GM18873 (cell line): Measurements from ENCODE around the gene CLEC17A.
"Not testable (repeated sequence)": the region's sequence is repeated elsewhere in the genome, so short reads cannot be mapped to it uniquely, and the experiment has no call there.

ENCODE experiments used
- ATAC-seq: cut with Tn5 transposase; IDR thresholded peaks from one replicate; pipeline ENCODE4 v1.9.1; 2021; ENCODE audit warnings: mild to moderate bottlenecking, moderate library complexity, moderate number of reproducible peaks; ENCODE audit not compliant: unreplicated experiment, low FRiP score

CLEC17A gene, protein sequence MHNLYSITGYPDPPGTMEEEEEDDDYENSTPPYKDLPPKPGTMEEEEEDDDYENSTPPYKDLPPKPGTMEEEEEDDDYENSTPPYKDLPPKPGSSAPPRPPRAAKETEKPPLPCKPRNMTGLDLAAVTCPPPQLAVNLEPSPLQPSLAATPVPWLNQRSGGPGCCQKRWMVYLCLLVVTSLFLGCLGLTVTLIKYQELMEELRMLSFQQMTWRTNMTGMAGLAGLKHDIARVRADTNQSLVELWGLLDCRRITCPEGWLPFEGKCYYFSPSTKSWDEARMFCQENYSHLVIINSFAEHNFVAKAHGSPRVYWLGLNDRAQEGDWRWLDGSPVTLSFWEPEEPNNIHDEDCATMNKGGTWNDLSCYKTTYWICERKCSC

DNA sequence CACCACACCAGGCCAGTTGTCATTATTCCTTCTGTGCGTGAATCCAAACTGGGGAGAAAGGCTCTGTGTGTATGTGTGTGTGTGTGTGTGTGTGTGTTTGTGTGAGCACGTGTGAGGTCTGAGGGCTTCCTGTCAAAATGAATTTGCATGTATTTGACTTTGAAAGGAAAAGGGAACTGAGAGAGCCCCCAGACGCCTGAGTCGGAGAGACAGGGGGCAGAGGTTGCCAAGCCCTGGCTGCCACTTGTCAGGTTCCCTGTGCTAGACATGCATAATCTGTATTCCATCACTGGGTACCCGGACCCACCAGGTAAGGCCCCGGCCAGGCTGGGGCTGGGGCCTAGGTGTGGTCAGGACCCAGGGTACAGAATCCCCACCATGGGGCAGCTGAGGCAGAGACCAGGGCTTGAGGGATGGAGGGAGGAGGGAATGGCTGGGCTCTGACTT, at the start of gene CLEC17A:
Gene CLEC17A (plus strand): TSS at position 191 of the 447 bp plus-strand sequence. CDS start 77 bp downstream, at position 268.
- no peak for ATAC-seq

DNA sequence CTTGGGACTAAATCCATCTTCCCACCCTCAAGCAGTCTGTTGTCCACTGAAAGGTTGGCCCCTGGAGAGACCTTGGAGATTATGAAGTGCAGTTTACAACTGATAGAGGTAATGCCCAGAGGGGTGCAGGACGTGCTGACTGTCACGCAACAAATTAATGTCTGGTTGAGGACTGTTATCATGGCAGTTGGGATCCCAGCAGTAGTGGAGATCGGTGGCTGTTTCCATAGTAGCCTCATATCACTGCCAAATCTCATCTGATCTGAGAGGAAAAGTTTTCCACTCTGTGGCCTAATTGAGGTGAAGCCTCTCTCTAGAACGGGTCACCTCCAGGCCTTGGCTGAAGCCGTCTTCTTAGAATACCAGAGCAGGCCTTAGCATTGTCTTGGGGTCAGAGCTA, 49.4 kb upstream of the CLEC17A start:
- no peak for ATAC-seq

DNA sequence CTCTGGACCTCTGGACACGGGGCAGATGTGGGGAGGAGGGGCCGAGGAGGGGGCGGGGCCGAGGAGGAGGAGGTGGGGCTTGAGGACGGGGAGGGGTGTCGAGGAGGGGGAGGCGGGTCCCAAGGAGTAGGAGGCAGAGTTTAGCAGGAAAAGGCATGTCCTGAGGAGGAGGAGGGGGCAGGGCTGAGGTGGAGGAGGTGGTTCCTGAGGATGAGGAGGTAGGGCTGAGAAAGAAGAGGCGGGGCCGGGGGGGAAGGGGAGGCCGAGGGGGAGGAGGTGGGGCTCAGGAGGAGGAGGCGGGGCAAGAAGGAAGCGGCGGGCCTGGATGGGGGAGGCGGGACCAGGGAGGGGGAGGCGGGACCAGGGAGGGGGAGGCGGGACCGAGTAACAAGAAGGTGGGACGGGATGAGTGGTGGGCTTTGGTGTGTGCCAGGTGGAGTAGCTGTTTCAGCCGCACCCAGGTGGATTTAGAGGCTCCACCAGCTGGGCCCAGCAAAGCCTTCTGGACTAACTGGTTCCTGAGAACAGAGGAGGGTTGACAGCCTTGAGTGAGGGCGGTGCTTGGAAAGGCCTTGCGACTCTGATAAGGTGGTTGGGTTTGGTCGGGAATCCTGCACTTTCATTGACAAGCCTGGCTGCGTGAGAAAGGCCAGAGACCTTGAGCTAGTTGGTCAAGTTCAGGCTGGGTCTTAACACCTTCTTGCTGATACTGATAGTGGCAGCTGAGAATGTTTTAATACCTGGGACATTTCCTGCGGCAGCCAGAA, 45.8 kb upstream of the CLEC17A start:
- no peak for ATAC-seq

DNA sequence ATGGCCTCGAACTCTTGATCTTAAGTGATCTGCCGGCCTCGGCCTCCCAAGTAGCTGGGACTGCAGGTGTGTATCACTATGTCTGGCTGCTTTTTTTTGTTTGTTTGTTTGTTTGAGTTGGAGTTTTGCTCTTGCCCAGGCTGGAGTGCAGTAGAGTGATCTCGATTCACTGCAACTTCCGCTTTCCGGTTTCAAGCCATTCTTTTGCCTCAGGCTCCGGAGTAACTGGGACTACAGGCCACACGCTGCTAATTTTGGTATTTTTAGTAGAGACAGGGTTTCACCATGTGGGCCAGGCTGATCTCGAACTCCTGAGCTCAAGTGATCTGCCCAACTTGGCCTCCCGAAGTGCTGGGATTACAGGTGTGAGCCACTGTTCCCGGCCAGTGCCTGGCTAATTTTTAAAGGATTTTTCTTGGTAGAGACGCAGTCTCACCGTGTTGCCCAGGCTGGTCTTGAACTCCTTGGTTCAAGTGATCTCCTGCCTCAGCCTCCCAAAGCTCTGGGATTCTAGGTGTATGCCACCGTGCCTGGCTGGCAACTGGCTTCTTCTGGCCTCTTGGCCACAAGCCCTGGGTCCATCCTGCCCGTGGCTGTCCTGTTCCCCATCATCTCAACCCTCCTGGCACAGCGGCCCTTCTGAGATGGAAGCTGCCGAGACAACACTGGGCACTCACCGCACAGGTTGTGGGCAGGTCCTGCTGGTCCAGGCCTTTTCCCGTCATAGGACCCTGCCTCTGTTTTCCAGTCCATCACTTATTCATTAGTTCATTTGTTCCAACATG, 42.0 kb upstream of the CLEC17A start:
- no peak for ATAC-seq

DNA sequence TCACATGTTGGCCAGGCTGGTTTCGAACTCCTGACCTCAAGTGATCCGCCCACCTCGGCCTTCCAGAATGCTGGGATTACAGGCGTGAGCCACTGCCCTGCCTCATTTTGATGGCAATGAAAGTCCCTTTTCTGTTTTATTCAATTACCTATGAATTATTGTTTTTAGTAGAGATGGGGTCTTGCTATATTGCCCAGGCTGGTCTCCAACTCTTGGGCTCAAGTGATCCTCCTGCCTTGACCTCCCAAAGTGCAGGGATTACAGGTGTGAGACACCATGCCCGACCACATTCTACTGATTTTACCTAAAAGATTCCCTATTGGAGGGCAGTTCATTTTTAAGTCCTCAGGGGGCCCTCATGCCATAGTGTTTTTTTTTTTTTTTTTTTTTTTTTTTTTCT, 40.9 kb upstream of the CLEC17A start:
- not testable (repeated sequence) for ATAC-seq

DNA sequence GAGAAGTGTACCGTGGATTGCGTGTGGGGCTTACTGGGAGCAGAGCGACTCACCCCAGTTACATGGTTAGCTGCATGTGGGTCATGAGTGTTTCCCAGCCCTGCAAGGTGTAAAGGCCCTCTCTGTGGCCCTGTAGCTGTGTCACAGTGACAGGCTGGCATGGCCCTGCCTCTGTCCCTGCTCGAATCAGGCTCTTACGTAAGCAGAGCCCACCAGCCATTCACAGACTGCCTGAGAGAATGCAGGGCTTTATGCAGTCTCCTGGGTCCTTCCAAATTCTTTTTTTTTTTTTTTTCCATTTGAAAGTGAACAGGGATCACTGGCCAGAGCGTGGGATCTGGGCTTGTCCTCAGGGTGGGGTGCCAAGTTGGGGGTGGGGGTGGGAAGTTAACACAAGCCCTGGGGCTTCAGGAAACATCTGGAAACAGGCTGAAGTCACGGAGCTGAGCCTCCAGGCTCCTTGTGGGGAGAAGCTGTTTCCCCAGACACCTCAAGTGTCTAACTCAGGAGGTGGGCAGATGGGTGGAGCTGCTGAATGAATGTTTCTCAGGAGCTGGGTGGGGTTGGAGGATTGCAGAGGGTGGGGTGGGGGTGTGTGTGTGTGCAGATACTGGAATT, 40.1 kb upstream of the CLEC17A start:
- ATAC-seq = no peak

DNA sequence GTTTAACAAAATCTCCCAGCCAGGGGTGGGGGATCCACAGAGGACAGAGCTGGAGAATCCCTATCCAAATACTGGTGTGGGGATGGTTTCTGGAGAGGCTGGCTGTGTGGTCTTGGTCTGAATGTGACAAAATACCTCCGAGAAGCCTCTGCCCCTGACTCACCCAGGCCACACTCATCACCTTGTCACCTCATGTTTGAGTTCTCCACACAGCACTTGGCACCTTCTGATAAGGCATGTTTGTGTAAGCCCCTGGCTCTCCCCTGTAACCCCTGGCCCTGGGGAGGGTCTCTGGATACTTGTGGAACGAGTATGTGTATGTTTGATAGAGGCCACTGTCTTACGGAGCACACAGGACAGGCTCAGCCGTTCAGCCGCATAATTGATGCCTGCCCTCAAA, 38.8 kb upstream of the CLEC17A start:
- ATAC-seq = no peak

DNA sequence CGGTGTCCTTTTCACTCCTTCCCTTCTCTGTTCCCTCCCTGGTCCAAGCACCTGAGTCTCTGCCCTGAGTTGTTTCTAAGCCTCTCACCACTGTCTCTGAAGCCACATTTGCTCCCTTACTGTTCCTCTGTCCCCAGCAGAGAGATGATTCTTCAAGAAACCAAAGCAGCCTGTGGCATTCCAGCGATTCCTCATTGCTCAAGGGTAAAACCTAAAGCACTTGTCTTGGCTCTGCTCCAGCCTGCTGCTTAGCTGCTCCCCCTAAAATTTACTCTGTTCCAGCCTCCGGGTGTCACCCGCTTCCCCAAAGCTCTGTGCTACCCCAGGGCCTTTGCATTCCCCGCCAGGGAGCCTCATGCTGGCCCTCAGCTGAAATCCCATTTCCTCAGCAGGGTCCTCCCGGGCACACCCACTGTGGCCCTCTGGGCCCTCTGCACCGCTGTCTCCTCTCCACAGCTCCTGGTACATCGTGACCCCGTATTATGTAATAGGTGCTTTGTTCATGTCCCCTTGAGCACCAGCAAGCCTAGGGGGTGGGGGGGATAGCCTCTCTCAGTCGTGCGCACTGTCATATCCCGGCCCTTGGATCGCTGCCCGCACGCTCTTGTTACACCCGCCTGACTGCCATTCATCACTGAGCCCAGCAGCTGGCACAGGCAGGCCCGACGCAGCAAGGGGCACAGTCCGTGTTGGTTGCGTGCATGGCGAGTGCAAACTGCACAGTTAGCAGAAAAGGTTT, 37.7 kb upstream of the CLEC17A start:
- ATAC-seq = no peak

DNA sequence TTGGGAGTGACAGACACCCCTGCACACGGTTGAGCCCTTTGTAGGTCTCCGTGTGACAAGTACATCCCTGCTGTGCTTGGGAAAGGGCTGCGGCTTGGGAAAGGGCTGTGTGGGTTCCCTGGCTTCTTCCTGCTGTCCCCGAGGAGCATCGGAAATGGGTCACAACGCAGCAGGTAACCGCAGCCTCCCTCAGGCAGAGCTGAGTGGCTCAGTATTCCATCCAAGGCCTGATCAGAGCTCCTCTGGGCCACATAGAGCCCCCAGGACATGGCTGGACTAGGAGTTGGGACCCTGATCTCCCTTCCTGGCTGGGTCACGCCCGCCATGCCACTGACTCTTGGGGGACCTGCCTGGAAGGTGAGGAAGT, 37.2 kb upstream of the CLEC17A start:
- no peak for ATAC-seq

DNA sequence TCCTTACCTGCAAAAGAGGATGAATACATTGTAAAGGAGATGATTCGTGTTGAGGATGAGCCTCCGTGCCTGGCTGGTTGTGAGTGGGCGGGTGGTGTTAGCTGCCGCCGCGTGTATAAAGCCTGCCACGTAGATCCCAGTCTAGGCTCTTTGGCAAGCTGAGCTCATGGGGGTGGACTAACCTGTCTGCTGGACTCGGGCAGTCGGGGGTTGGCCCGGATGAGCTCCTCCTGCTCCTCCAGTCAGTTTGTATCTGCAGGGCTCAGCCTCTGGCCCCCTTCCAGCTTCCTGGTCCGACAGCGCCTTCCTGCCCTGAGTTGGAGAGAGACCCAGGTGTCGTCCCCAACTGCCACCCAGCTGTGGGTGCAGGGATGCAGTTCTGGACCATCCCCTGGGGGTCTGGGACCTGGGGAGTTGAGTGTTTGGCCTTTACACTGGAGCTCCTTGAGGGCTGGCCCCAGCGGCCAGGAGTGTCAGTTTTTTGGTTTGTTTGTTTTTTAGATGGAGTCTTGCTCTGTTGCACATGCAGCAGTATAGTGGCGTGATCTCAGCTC, 32.6 kb upstream of the CLEC17A start:
- no peak for ATAC-seq

DNA sequence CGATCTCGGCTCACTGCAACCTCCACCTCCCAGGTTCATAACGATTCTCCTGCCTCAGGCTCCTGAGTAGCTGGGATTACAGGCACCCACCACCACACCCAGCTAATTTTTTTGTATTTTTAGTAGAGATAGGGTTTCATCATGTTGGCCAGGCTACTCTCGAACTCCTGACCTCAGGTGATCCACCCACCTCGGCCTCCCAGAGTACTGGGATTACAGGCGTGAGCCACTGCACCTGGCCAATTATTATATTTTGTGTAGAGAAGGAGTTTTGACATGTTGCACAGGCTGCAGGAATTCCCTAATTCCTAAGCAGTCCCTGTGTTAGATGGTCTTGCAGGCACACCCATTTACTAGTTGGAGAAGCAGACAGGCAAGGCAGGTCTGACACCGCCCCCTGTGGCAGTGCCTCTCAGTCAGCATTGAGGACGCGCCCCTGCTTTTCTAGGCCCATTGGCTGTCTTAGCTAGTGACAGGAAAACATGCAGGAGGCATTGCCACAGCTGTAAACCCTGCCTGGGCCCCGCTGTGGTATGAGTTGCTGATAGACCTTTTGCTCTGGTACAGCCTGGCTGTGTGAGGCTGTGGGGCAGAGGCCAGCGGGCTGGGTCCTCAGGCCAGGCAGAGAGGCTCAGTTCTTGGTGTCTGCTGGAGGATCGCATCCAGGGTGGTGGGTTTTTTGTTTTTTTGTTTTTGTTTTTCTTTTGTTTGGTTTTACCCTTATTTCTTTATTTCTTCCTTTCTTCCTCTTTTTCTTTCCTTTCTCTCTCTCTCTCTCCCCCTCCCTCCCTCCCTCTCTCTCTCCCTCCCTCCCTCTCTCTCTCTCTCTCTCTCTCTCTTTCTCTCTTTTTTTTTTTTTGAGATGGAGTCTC, 31.5 kb upstream of the CLEC17A start:
- not testable (repeated sequence) for ATAC-seq

DNA sequence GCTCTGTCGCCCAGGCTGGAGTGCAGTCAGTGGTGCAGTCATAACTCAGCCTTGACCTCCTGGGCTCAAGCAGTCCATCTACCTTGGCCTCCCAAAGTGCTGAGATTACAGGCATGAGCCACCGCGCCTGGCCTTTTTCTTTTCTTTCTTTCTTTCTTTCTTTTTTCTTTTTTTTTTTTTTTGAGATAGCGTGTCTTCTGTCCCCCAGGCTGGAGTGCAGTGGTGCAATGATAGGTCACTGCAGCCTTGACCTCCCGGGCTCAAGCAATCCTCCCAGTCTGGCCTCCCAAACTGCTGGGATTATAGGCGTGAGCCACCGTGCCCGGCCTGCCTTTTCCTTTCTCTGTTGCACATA, 30.9 kb upstream of the CLEC17A start:
- not testable (repeated sequence) for ATAC-seq

DNA sequence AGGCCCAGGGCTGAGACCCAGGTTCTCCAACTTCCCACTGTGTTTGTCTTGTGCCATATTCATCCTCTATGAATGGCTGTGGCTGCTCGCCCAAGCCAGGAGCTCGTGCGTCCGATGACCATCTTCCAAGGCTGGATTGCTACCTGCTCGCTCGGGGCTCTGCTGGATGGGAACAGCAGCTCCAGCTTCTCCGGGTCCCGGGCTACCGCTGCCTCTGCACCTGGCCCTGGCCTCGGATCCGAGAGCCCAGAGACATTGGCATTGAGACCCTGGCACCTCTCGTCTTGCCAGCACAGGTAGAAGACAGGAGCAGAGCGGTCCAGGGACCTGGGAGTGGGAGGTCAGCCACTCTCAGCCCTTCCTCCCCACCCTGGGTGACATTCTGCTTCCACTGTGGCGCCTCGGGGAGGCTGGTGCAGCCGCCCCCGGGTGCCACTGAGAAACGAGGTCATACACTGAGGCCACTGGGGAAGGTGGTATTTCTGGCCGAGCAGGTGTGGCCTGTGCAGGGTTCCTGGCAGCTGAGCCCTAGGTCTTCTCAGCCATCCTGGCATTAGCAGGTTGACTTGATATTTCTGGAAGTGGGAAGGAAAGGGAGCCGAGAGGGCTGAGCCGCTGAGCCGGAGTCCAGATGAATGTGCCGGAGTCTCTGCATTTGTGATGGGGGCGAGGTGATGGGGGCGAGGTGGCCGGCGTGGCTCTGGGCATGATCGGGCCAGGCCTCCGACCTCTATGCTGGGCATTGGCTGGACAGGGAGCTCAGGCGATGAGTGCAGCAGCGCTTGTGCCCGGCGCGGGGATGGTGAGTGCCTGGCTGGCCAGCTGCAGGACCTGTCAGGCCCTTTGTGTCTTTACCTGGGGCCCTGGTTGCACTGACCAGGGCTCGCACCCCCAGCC, 29.6 kb upstream of the CLEC17A start:
- no peak for ATAC-seq

DNA sequence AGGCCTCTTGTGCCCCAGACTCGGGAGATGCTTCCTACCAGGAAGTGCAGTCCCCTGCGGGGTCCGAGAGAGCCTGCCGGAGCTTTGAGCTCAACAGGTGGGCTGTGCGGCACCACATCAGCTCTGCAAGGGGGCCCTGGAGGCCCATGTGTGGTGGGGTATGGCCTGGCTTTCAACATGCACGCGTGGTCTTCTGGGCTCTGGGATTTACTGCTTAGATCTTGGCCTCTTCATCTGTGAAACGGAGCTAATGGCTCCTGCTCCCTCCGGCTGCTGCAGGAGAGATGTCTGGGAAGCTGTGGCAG, 29.0 kb upstream of the CLEC17A start:
- ATAC-seq = no peak

DNA sequence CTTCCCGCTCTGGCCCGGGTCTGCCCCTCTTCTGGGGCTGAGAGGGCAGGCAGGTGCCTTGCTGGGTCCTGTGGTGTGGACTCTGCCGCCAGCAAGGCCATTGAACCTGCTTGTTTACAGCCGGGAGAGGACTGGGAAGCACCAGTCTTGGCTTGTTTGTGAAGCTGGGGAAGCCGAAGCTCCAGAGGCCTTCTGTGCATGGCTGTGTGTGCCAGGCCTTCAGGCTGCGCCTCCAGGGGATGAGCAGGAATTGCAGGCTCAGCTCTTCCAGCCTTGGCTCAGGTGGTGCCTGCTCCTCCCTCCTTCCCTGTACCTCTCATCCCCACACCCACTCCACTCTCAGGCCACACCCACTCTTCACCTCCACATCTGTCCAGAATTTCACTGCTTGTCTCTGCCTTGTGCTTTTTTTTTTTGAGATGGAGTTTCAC, 28.5 kb upstream of the CLEC17A start:
- ATAC-seq = no peak

DNA sequence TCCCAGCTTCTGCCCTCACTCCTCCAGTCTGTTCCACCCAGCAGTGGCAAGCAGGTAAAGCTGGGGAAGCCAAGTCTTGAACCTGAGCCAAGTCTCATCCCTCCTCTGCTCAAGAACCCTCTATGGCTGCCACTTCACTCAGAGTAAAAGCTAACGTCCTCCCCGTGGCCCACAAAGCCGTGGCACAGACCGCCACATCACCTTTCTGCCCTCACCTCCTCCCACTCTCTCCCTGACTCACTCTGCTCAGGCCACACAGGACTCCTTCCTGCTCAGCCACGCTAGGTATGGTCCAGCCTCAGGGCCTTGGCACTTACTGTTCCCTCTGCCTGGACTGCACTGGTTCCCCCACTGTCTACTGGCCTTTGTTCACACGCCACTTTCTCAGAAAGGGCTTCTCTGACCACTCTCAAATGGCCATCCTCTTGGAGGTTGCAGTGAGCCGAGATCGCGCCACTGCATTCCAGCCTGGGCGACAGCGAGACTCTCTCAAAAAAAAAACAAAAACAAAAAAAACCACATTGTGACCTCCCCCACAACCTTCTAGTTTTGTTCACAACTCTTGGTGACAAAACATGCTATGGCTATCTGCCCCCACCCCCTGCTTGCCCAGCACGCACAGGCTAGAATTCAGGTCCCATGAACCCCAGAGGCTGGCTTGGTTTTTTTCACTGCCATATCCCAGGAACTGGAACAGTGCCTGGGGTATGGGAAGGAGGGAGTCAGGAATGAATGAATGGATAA, 26.8 kb upstream of the CLEC17A start:
- ATAC-seq = no peak

DNA sequence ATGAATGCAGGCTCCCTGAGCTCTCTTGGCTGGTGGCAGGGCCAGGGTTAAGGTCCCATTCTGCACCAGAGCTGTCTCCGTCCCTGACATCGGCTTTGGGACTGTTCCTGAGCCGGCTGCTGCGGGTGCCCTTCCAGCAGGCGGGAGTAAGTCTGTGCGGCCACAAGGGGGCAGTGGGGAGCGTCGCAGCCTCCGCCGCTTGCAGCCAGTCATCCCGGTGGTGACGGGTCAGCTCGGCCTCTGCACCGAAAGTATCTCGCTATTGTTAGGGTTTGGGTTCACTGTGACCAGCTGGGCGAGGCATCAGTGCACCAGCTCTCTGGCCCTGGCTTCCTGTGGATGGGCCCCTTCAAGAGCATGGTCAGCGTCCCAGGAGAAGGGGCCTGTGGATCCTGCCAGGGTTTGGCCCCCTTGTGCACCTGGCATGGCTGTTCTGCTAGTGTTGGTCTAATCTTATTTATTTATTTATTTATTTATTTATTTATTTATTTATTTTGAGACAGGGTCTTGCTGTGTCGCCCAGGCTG, 26.2 kb upstream of the CLEC17A start:
- no peak for ATAC-seq
